SKM-1 (cell line): ENCODE results near the gene NCAPH2.

ENCODE experiments used
- DNase-seq: peaks from one replicate; lab custom pipeline; 2025; ENCODE audit not compliant: unreplicated experiment; lab: John Stamatoyannopoulos, UW

The NCAPH2 gene

DNA sequence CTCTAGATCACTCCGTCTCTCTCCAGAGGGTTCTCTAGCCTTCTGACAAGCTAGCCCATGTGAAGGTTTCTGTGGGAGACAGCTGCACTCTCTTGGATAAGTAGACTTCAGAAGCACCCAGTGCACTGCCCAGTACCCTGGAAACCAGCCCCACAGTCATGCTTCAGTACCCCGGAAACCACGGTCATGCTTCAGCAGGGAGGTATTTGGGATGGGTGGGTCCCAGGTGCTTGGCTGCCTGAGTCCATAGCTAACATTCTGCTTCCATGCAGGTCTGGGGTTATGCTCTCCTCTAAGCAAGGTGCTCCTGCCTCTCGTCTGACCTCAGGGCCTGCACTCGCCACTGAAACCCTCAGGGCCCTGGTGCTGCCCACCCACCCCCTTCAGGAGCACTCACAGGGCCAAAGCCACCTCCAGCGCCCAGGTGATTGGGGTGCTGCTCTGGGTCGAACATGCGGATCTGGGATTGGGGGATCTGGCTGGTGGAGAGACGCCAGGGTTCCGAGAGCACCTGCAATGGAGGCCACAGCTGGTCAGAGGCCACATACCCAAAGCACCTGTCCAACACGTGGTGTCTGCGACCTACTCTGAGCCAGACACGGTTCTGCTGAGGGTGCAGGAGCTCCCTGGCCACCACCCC lies 62.0 kb downstream of the NCAPH2 start:
- DNase-seq, result no peak

DNA sequence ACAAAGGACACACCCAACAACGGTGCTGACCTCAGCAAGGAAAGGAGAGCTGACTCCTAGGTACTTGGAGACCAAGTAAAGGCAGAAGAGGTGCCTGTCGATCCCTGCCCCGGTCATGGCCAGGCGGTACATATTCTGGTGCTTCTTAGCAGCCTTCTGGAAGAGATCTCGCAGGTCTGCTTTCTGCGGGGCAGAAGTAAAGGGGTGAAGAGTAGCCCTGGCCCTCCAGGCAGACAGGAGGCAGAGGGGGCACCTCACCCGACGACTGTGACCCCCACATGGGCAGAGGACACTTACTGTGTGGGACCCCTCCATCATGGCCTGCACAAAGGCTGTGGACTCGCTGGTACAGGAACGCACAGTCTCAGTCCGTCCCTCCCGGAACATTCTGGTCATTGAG lies 62.8 kb downstream of the NCAPH2 start:
- no peak for DNase-seq

DNA sequence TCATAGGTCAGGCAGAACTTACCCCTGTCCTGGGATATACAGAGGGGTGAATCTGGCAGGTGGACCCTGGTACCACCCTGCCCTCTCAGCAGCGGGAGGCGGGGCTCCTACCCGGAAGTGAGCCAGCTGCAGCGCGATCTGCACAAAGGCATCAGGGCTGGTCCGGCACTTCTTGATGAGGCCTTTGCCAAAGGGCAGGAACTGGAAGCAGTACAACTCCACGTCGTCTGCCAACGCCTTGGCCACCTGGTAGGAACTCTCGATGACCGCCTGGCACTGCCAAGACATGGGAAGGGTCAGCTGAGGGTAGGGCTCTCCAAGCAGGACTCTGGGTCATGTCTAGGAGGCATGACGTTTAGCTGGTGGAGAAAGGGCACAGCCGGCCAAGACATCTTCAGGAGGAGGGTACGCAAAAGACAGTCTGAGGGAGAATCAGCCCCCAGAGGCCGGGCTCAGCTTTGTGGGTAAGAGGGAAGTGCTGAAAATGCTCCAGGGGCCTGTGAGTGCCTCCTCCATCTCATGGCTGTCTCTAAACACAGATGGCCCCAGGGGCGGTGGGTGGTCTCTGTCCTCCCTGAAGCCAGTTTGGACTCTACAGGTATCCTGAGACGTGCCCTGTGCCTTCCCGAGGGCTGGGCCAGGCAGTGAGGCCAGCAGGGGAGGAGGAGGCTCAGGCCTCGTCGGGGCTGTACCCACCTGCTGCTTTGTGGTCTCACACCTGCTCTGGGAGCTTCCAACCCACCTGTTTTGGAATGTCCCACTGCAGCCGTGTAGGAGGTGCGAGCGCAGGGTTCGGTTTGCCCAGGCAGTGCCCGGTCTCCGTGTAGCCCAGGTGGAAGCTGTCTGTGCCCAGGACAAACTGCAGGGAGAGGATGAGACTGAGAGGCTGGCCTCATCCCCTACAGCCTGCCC lies 63.5 kb downstream of the NCAPH2 start:
- DNase-seq, result no peak

DNA sequence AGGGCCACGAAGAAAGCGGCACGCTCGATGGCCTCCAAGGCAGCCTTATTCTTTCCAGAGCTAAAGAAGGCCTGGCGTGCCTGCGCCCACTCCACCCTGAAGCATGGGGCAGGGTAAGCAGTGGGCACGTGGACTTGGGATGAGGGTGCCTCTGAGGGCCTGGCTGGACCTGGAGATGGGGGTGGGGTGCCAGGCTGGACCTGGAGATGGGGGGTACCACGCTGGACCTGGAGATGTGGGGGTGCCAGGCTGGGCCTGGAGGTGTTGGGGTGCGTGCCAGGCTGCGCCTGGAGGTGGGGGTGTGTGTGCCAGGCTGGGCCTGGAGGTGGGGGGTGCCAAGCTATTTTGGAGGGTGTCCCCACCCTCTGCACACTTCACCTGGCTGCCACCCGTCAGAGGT lies 64.9 kb downstream of the NCAPH2 start:
- DNase-seq, result no peak

DNA sequence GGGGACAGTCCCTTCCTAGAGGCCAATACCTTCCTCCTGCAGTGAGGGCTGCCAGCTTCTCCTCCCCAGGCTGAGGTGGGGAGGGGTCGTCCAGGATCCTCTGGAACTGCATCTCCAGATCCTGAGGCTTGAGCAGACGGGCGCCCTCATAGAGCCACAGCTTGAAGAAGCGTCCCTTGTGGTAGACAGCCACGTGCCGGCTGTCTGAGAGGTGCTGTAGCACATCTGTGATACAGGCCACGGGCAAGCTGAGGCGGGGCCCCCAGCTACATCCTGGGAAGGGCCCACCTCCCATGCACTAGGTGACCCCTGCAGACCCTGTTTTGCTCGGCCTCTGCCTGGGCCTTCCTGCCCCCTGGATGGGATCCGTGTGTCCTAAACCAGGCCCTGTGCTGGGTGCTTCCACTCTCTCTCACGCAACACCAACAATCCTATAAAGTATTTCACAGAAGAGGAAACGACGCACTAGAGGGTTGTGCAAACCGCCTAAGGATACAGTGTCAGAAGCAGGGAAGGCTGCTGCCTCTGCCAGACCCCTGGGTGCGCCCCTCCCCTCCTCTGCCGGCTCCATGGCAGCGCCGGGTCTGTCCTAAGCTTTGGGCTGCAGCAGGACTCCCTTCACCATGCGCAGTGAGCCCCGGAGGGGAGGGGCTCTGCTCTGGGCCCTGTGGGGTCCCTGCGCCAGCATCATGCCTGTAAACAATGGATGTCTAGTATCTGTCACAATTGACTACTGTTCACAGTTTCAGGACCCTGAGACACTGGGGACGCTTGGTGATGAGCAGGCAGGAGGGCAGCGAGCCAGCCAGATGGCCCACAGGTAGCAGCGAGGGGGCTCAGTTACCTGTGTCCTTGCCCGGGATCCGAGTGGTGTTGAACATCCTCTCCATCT lies 65.7 kb downstream of the NCAPH2 start:
- DNase-seq, result no peak

DNA sequence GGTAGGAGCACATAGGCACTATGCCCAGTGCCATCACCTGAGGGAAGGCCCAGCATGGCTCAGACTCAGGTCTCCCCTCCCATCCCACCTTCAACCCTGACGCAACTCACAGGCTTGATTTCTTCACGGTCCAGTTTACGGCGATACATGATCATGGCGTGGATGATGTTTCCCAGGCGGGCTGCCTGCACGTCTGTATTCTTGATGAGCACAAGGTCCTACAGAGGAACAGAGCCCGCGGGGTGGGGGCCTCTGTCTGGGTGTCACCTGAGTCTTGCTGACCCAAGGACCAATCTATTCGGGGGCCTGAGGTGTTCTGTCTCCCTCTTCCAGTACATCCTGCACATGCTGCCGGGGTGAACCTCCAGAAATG lies 66.3 kb downstream of the NCAPH2 start:
- DNase-seq, result no peak
